ENCODE data around the gene TTLL12.

The TTLL12 gene

DNA sequence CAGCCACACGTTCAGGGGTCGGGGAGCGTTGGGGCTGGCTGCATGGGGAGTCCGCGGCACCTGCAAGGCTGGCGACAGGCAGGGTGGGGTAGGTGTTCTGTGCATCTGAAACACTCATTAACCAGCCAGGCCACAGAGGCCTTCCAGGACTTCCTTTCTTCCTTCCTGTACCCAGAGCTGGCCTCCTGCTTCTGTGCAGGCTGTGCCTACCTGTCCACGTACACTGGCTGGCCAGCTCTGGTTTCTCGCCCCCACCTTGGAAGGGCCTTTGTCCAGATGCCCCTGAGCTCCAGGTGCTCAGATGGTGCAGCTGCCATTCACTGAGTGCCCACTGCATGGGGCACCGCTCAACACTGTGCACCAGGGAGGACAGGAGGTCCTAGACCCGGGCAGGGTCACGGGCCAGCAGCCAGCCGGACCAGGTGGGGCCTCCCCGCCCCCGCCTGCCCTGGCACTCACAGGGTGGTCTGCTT lies 15.9 kb downstream of the TTLL12 start:
- DNase-seq = no peak

DNA sequence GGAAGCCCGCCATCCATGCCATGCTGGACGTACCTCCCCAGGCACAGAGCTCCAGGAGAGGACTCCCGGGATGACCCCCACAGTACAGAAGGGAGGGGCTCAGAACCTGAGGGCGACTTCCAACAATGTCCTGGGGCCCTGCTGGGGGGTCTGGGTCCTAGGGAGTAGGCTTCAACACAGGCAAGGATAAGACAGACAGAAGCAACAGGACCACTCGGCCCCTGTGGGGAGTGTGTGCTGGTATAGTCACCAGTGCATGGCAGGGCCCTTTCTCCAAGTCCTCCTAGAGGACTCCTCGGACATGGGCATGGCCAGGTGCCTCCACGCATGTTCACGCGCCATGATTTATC lies 16.8 kb downstream of the TTLL12 start:
- no peak for DNase-seq

DNA sequence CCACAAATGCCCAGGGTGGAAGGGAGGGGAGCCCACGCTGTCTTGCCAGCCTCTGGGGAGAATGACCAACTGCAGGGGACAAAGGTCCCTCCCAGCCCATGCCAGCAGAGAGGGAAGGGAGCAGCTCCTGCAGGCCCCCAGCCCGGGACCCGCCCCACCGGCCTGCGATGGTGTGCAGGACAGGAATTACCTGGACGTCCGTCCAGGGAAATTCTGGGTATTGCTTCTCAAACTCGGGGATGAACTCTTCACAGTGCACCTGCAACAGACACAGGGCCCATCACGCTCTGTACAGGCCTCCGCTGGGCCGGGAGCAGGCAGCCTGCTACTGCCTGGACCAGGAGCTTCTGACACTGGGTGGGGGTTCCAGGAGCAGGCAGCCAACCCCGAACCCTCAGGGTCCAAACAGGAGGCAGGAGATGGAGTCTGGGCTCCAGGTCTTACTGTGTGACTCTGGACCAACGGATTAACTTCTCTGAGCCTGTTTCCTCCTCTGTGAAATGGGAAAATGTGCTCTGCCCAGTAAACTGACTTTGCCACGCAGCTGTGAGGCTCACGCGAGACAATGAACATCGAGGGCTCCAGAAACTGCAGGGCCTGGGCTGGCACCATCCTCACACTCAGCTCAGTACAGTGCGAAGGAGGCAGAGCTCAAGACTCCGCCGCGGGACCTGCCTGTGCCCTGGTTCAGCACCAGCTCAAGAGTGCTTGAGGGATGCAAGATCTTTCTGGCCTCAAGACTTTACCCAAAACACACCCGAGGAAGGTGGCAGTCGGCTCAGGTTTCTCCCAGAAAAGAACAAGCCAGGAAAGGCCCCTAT lies 17.4 kb downstream of the TTLL12 start:
- no peak for DNase-seq

DNA sequence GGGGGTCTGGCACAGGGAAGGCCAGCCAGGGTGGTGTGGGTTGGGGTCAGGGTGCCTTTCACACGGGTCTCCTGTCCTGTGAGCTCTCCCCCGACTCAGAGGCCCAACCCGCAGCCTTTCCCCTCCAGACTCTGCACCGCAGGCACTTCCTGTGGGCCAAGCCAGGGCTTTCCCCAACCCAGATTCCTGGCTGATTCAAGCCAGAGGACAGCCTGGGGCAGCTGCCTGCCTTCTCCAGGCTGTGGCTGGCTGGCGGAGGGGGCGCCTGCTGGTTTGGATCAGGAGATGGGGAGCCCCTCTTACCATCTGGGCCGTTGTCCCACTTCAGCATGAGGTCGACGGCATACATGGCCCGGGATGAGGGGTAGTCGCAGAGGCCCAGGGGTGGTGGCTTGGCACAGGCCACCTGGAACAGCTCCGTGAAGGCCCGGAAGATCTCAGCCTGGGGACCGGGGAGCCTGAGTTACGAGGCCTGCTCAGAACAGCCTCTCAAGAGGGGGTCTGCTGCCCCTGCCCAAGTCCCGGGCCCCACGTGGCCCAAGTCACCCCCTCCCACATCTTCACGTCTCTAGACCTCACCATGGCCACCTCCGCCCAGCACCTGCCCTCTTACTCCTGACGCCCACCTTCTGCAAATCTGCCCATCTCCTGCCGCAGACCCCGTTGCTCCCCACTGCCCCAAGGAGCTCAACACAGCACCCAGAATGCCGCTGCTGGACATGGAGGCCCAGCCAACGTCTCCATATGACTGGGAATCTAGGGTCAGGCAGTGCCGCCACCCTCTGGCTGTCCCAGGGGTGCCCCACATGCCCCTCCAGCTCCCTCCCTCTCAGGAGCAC lies 18.2 kb downstream of the TTLL12 start:
- DNase-seq = no peak

DNA sequence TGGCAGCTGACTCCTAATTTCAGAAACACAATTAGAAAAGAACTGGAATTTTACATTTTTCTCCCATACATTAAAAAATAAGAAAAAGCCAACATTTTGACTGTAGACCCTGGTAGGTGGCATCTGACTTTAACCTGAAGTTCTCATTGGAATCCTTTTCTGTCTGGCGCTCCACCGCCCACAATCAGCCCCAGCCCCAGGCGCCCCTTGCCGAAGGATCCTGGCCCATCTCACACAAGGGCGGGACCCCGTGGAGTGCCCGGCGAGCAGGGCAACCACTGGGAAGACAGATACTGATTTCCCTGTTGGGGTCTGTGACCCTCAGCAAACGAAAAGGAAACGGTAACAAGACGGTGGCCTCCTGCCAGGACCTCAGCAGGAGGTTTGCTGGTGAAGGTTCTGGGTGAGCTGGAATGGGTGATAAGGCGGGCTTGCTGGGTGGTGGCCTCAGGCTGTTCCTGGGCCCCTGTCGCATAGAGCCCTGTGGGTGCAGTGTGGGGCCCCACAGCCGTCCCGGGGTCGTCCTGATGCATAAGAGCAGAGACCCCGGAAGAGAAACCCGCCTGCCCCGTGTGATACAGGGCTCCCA lies 19.8 kb downstream of the TTLL12 start:
- no peak for DNase-seq

DNA sequence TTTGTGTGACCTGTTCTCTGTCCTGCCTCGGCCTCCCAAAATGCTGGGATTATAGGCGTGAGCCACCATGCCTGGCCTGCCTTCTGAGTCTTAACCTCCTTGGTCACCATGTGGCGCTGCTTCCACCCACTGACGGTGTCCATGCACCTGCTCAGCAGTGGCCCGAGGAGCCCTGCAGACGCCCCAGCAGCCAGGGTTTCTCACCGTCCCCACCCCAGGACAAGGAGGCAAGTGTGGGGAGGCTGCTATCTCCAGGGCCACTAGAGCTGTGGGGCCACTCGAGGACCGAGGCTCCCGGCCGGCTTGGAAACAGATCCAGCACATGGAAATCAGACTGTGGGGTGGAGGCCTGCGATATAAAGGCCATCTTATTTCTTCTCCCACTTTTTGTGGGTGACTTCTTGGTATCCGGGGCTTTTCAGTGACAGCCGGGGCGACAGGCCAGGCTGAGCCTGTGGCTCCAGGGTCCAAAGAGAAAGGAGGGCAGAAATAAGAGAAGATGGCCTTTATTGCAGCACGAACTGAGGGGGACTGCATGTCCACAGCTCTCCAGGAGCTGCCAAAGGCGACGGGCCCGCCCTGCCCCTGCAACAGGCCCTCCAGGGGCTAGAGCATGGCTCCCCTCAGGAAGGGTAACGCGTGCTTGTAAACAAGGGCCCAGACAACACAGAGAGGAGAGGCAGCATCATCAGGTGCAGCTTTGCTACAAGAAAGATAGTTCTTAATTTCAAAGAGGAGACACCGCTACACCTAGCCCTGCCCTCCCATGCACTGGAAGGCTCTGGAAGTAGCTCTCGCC lies 20.6 kb downstream of the TTLL12 start:
- DNase-seq = no peak

DNA sequence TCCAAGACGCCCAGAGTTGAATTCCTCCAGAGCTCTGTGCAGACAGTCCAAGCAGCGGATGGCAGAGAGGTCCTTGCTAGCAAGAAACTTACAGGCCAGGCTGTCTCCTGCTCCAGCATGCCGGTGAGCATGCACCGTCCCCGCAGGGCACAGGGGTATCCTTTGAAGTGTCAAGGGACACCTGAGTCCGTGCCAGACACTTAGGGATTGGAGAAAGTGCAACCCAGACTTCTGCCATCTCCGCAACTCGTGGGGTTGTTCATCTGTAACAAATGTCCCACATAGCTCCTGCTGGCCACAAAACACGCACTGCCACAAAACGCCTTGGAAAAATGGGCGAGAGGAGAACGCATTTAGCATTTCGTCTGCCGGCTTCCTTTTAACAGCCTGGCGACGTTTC lies 22.3 kb downstream of the TTLL12 start:
- no peak for DNase-seq

DNA sequence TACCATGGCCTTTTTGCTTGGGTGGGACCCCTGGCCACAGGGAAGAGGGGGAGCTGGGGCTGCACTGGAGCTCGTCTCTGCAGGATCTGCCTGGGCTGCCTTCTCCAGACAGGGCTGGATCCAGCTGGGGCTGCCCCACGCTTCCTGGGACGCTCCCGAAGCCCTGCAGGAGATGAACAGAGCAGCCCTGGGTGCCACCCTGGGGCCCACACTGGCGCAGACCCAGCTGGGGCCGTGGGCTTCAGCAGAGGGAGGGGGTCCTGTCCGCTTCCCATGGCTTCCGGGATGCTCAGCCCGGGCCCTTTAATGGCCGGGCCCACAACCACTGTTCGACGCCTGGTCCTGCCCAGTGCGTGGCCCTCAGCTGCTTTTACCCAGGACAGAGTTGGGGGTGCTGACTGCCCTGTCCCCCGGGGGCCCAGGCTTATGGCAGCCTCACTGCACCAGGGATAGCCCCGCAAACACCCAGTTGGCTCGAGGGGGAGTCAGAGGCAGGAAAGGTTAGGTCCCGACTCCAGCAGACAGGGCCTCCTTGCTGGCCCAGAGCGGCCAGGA lies 23.6 kb downstream of the TTLL12 start:
- DNase-seq = no peak

DNA sequence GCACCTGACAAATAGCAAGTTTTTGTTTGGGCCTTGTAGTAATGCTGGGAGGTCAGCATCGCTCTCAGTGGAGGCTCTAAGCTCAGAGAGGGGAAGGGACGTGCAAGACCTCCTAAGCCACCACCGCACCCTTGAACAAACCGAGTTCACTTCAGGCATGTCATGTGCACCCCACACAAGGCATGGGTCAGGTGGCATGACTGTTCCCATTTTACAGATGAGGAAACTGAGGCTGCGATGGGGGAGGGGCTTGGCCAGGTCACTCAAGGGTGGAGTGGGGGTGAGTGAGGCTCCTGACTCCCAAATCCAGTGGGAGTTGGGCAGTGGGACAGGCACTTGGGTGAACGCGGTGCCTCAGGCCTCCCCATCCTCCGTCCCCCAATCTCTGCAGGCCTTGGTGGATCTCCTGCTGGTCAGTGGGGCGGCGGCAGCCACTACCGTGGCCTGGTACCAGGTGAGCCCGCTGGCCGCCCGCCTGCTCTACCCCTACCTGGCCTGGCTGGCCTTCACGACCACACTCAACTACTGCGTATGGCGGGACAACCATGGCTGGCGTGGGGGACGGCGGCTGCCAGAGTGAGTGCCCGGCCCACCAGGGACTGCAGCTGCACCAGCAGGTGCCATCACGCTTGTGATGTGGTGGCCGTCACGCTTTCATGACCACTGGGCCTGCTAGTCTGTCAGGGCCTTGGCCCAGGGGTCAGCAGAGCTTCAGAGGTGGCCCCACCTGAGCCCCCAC lies 24.4 kb downstream of the TTLL12 start:
- no peak for DNase-seq

DNA sequence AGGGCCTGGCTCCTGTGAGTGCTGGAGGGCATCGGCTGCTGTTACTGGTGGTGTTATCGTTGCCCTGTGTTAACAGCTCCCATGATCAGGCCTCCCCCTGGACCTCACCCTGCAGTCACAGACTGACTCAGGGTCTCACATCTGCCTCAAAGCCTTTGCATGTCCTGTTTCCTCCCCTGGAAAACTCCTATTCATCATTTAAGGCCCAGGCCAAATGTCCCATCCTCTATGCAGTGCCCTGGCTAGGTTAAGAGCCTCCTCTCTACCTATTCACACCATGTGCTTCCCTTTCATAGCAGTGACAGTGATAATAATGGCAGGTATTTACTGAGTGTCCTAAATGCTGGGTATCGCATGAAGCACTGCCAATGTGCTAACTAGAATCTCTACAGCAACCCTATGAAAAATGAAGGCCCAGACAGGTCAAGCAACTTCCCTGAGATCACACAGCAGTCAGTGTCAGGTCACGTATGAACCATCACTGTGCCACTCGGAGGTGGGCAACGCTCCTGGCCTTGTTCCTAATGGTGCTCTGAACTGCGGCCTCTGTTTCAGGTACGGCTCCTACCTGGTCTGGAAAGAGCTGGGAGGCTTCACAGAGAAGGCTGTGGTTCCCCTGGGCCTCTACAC lies 26.3 kb downstream of the TTLL12 start:
- DNase-seq = no peak

DNA sequence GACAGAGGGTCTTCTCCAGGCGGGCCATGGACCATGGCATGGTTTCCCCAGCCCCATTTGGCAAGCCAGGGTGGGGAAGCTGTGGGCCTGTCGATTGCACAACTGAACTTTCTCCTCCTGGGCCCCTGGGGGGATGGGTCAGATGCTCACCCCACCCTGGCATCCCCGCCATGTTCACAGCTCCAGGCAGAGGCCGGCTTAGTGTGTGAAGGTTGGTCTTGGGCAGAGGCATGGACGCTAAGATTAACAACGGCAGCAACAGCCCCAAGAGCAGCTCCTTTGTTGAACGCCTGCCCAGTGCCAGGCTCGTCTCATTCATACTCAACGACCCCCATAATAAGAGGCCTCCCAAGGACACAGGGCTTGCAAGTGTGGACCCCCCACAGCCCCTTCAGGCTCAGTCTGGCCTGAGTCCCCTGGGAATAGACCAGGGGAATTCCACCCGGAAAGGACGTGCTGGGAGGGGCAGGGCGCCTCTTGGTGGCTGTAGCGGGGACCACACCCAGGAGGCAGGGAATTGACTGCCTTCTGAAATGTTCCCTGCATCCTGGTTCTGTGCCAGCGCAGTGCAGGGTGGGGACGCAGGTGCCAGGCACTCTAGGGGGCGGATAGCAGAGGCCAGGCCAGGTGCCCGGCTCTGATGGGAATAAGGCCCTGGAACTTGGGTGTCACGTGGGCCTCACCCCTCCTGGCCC lies 27.3 kb downstream of the TTLL12 start:
- DNase-seq = no peak

DNA sequence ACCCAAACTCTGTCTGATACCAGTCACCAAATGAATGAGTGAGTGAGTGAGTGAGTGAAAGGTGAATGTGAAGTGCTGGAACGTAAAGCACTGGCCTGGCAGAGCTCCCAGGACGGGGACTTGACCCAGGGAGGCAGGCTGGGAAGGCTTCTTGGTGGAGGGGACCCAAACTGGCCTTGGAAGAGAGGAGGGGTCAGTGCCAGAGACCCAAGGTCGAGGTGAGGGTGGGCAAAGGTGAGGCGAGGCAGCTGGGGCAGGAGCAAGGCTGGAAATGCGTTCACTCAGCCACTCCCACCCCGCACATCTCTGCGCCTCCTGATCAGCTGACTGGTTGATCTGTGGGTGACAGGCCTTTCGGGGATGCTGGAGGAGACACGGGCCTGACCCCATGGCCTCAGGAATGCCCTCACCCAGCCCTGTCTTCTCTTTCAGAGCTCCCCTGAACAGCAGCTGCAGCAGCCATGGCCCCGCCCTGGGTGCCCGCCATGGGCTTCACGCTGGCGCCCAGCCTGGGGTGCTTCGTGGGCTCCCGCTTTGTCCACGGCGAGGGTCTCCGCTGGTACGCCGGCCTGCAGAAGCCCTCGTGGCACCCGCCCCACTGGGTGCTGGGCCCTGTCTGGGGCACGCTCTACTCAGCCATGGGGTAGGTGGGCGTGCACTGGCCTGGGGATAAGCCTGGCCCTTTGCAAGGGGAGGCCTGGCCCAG lies 28.0 kb downstream of the TTLL12 start:
- DNase-seq = no peak

DNA sequence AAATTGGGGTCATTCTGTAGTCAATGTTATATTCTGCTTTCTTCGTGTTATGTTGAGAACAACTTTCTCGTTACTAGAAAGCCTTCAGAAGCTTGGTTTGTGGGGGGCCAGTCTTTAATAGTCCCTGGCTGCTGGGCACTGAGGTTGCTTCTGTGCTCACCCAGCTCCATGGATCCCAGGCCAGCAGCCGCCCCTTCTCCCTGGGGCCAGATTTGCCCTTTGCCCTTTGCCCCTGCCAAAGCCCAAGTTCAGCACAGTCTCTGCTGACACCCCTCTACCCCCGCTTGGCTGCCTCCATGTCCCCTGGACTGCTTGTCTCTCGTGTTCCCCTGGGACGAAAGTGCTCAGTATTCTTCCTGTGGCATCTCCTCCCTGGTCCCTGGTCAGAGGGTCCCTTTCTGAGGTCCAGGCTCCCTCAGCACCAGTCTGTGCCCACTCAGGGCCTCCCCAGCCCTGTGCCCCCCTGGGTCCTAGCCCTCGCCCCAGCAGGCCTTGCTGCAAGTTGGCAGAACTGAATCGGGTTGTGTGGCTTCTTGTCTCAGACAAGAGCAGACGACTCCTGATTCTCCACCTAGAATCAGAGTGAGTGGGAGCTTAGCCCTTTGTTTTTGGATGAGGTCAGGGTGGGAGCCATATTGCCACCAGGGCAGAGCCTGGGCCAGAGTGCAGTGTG lies 28.9 kb downstream of the TTLL12 start:
- DNase-seq = no peak

DNA sequence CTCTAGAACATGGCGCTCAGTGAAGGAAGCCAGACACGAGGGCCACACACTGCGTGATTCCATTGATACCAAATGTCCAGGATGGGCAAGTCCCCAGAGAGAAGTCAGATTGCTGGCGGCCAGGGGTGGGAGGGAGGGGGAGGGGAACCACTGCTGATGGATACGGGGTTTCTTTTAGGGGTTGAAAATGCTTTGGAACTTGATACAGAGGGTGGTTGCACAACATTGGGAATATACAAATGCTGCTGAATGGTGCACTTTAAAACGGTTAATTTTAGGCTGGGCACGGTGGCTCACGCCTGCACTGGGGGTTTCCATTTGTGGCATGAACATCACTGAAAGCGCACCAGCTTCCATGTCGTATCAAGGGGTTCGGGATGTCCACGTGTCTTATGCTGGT lies 30.5 kb downstream of the TTLL12 start:
- DNase-seq = no peak

DNA sequence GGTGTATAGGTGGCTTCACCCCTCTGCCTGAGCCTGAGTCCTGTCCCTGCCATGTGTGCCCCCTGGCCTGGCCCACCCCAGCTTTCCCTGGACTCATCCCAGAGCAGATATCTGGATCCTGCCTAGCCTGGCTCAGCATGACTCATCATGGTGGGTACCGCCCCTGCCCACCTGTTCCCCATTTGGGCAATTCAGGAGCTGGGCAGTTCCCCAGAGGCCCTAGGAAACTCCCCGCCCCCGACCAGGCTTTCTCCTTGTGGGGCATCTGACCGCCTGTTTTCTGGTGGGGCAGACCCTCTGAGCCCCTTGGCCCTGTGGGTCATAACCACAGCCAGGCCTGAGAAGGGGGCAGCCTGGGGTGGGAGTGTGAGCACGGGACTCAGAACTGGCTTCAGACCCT lies 31.1 kb downstream of the TTLL12 start:
- DNase-seq = no peak

DNA sequence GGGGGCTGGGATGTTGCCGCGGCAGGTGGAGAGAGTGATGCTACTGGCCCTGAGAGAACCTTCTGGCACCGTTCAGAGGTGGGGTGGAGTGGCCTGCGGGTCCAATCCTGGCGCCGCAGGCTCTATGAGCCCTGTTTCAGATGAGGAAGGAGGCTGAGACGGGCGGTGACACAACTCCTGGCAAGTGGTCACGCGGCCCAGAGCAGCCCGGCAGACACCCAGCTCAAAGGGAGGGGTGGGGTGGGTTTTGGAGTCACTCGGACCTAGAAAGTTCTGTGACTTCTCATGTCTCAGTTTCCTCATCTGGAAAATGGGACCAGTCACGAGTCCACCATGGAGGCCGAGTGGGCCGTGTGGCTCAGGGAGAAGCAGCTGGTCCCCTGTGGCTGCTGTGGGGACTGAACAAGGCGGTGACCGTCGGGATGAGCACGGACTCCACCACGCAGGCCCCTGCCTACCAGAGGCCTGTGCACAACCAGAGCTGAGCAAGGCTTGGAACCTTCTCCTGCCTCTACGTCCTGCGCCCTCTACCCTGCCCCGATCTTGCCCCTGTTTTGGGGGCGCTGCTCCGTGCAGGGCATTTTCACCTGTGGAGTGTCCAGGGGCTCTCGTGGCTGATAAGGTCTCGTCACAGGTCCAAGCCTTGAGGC lies 31.9 kb downstream of the TTLL12 start:
- no peak for DNase-seq

DNA sequence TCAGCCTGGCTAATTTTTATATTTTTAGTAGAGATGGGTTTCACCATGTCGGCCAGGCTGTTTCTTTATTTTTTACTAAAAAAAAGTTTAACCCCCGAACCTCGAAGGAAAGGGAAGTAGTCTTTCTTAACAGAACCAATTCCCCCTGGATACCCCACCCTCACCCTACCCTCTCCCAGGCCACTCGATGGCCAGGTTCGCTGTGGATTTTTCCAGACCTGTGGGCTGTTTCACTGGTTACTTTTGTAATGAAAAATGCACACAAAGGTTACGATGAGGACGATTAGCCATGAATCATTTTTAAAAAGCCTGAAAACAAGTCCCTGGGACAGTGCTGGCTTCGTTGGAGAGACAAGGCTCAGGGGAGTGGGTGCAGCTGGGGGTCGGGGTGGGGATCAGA lies 33.0 kb downstream of the TTLL12 start:
- no peak for DNase-seq

DNA sequence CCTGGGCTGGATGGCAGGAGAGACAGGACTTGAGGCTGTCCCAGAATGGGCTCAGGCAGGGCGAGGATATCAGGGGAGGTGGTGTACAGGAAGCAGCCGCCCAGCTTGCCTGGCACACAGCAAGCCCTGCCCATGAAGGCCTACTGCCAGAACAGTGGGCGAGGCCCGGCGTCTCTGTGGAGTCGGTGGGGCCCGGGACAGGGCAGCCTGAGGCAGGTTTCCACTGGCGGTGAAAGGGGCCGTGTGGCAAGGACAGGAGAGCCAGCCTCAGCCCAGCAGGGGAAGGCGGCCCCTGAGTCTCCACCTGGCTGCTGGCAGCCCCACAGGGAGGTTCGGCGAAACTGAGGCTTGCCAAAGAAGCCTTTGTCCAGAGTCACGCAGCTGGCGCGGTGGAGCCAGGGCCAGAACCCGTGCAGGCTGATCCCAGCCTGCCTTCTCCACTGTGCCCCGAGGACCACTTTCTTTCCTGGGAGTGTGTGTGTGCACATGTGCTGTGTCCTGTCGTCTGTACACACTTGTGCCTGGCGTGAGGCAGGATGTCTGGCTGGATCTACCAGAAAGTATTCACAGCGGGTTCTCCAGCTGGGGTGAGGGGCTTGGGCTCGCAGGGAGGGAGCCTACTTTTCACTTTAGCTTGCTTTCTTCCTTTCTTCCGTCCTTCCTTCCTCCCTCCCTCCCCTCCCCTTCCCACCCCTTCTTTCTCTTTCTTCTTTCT lies 34.4 kb downstream of the TTLL12 start:
- peak; percentile 57 for DNase-seq
